Left lung (tissue), 10 donors: ENCODE measurements around the gene EDN2. TPM values are rescaled to one million over a fixed set of nuclear protein-coding genes. Genes with fewer than 3 reads are reported as not detected.
A peak's percentile ranks its signal among the peaks of the same experiment; 100 is the strongest.

Experiments
- ATAC-seq: fragments of 200-7000 bp; cut with Tn5 transposase; one replicate; pipeline ENCODE4 v1.9.1; 2020; ENCODE audit warnings: moderate library complexity
- DNase-seq, 4 donors: peaks; one replicate each; pipeline ENCODE4 v3.0.0-alpha.2; 2013 to 2020
- H3K27ac ChIP-seq, 2 donors: fragments of 200-600 bp; sonication (generic) in 1 of 2; one replicate each; pipeline versions ENCODE4 v1.5.0 to v1.8.0; 2020 to 2021
- H3K27me3 ChIP-seq, 2 donors: fragments of 200-600 bp; sonication (generic) in 1 of 2; one replicate each; pipeline versions ENCODE4 v1.5.0 to v1.8.0; 2020 to 2021
- H3K36me3 ChIP-seq, 2 donors: fragments of 200-600 bp; sonication (generic) in 1 of 2; one replicate each; pipeline versions ENCODE4 v1.5.0 to v1.8.0; 2020 to 2021
- H3K4me1 ChIP-seq, 2 donors: fragments of 200-600 bp; one replicate each; pipeline ENCODE4 v1.8.0; 2021
- H3K4me3 ChIP-seq, 2 donors: fragments of 200-600 bp; sonication (generic) in 1 of 2; one replicate each; pipeline versions ENCODE4 v1.5.0 to v1.8.0; 2020 to 2021; ENCODE audit warnings: mild to moderate bottlenecking in 1 of 2
- H3K9me3 ChIP-seq, 2 donors: fragments of 200-600 bp; sonication (generic) in 1 of 2; one replicate each; pipeline versions ENCODE4 v1.5.0 to v1.8.0; 2020 to 2021
- intact Hi-C, 2 donors: fragments of 100-400 bp; cut with DNase I; formaldehyde crosslinking; loops; one replicate each; pipeline versions ENCODE4 v1.11.2 to v1.14.2; 2022
- polyA plus RNA-seq, 6 donors: library from polyadenylated mRNA; unstranded; fragments of 120-200 nt; gene quantifications; one replicate each; pipeline ENCODE4 v1.2.1, GENCODE V29; 2013; ENCODE audit not compliant: insufficient read length in 6 of 6
- total RNA-seq, 2 donors: library from RNA; stranded (reverse); fragmentation: NEBNext Ultra II Directional; extraction: Animal tissue kit (Norgen Biotek cat#: 25700); gene quantifications; one replicate each; pipeline ENCODE4 v1.2.1, GENCODE V29; 2021
- TF ChIP-seq, protein P1 (sequence below), 2 donors: fragments of 200-600 bp; sonication (generic) in 1 of 2; IDR thresholded peaks; one replicate each; pipeline versions ENCODE4 v1.5.0 to v1.8.0; 2021; ENCODE audit warnings: antibody characterized with exemption in 2 of 2
- donor health status: DM: no; HTN: yes; CAD: no.
- donor health status: DM: no; HTN: no; CAD: no.

Gene EDN2
- total and polyA plus RNA-seq, 8 donors = 0.22 to 4.0 (median 0.36) TPM; not detected in 1

DNA sequence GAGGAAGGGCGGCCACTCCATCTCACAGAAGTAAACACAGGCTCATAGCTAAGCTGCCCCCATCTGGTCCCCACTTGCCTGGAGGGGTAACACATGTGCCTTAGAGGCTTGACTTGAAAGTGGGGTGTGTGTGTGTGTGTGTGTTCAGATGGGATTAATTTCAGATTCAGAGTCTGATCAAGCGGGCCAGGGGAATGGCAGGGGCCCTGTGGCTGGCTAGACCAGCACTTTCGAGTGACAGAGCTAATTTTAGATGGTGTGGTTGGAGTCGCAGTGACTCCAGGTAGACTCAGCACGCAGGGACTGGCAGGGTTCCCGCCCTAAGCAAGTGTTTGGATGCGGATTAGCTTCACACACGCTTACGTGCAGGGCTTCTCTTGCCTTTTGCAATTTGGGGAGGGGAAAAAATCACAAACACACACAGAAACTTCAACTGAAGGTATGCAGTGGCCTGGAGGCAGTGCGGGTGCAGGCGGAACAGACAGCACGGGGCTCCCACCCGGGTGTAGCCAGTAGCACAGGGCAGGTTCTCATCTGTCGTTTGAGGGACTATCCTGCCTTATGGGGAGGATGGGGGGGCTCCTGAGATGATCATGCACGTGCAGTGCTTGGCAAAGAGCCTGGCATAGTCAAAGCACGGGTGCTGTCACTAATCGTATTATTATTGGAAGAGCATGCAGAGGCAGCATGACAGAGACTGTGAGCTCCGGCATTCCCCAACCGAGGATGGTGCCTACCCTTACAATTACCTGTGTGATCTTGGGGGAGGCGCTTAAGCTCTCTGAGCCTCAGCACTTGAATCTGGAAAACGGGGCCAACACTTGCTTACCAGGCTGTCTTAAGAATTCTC is 1.3 kb downstream of the EDN2 start:
- TF ChIP-seq, protein P1, sequence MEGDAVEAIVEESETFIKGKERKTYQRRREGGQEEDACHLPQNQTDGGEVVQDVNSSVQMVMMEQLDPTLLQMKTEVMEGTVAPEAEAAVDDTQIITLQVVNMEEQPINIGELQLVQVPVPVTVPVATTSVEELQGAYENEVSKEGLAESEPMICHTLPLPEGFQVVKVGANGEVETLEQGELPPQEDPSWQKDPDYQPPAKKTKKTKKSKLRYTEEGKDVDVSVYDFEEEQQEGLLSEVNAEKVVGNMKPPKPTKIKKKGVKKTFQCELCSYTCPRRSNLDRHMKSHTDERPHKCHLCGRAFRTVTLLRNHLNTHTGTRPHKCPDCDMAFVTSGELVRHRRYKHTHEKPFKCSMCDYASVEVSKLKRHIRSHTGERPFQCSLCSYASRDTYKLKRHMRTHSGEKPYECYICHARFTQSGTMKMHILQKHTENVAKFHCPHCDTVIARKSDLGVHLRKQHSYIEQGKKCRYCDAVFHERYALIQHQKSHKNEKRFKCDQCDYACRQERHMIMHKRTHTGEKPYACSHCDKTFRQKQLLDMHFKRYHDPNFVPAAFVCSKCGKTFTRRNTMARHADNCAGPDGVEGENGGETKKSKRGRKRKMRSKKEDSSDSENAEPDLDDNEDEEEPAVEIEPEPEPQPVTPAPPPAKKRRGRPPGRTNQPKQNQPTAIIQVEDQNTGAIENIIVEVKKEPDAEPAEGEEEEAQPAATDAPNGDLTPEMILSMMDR (IDR thresholded peaks at IDR 0.05) = no peak
- Histone ChIP-seq H3K4me1 (peaks cover 13 to 35% of the 10 kb centered on the region in 2 donors), H3K36me3 (no peaks in the 10 kb centered on the region), H3K9me3 (no peaks in the 10 kb centered on the region), H3K27me3 (peaks cover 0 to 12% of the 10 kb centered on the region in 2 donors), H3K27ac (no peak overlapping the region), H3K4me3 (no peak overlapping the region)
- intact Hi-C loops = no loop called here
- no peak for DNase-seq
- ATAC-seq = peak; percentile 21

DNA sequence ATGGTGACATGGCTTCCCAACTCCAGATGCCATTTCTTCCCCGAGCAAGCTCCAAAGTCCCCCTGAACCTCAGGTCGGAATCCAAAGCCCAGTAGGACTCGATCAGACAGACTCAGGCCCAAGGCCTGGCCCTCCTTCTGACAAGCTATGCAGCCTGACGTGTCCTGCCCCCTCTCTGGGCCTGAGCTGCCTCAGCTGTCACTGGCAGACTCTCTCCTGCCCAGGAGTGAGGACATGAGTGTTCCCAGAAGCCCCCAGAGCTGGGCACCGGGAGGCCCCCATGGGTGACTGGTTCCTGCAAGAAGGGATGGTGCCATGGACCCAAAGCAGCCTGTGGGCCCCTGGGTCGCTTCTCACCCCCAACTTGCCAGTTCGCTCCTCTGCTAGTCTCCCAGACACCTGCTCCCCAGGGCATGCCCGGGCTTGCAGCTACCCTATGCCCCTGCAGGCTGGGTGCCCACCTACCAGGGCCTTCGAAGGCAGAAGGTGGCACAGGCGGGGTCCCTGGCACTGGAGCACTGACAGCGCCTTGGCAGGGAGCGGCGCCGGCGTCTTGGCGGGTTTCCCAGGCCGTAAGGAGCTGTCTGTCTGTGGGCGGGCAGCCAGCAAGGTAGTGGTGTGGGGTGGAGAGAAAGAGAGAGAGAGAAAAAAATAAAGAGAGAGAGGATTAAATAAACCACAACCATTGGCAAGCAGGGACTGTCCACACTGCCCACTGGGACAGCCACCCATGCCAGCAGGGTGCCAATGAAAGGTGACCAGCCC is 2.3 kb downstream of the EDN2 start:
- peaks cover 15 to 32% of the 10 kb centered on the region in 2 donors for H3K4me1 ChIP-seq
- ATAC-seq (peak; percentile 16), DNase-seq (peak in 3 of 4 donors; percentile 61 to 87 (median 76))
- no peak overlapping the region for H3K4me3 ChIP-seq
- H3K27me3 ChIP-seq = peaks cover 0 to 10% of the 10 kb centered on the region in 2 donors
- no peaks in the 10 kb centered on the region for H3K36me3 ChIP-seq
- no peak overlapping the region for H3K27ac ChIP-seq
- intact Hi-C loops = no loop called here
- H3K9me3 ChIP-seq = no peaks in the 10 kb centered on the region
- TF ChIP-seq, protein P1 (IDR thresholded peaks at IDR 0.05) = no peak

DNA sequence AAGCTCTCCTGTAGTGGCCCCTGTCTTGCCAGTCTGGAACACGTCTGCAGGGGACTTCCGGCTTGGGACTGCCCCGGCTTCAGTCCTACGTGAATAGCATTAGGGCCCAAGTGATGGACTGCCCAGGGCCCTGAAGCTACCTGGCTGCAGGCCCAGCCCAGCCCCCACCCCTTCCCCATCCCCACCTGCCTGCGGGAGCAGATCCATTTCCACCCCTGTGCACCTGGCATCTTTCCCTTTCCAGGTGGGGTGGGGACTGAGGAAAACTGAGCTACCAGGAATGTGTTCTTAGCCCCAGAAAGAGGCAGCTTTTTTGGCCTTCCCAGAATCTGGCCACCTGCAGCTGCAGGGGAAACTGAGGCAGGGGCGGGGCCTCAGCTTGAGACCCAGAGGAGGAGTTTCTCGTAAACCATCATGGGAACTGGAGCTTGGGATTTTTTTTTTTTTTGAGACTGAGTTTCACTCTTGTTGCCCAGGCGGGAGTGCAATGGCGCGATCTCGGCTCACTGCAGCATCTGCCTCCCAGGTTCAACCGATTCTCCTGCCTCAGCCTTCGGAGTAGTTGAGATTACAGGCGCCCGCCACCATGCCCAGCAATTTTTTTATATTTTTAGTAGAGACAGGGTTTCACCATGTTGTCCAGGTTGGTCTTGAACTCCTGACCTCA is 3.2 kb downstream of the EDN2 start:
- intact Hi-C loops = no loop called here
- Histone ChIP-seq H3K27me3 (peaks cover 0 to under 1% of the 10 kb centered on the region in 2 donors), H3K4me3 (no peak overlapping the region), H3K36me3 (no peaks in the 10 kb centered on the region), H3K27ac (no peak overlapping the region), H3K4me1 (peaks cover 18 to 31% of the 10 kb centered on the region in 2 donors), H3K9me3 (no peaks in the 10 kb centered on the region)
- ATAC-seq = no peak
- no peak for DNase-seq
- TF ChIP-seq, protein P1 (IDR thresholded peaks at IDR 0.05) = no peak

DNA sequence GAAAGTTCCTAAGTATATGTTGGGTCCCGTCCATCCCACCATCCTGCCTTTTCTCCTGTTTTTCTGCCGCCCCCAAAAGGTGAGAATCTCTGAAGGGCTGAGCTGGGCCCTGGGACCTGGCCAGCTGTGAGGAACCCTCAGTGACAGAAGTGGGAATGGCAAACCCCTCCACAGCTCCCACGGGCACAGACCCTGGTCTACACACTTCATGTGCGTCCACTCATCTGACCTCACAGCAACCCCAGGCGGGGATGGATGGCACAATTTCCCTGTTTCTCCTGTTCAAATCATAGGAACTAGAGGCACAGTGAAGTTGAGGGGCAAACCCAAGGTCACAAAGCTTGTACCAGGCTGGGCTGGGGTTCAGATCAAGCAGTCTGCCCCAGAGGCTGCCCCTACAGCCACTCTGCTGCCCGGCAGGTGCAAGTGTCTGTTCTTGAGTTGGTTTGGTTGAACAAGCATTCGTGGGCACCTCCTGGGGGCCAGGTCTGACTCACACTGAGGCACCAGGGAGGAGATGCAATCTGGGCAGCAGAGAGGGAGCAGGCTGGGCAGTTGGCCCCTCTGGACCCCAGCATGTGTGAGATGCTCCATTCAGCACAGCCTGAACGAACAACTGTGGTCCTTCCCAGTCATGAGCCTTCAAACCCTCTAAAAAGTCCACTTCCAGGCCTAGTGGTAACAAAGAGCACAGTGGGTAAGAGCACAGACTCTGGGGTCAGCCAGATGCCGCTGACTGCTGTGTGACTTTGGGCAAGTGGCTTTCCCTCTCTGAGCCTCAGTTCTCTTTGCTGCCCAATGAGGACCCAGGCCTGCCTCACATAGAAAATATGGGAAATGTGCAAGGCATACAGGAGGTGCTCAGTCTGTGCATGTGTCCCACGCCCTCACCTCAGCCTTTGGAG is 4.0 kb downstream of the EDN2 start:
- no peak overlapping the region for H3K27ac ChIP-seq
- no peaks in the 10 kb centered on the region for H3K36me3 ChIP-seq
- H3K4me1 ChIP-seq = peaks cover 15 to 27% of the 10 kb centered on the region in 2 donors
- no peaks in the 10 kb centered on the region for H3K9me3 ChIP-seq
- DNase-seq (no peak), ATAC-seq (no peak)
- no peak overlapping the region for H3K4me3 ChIP-seq
- intact Hi-C loops = no loop called here
- no peaks in the 10 kb centered on the region for H3K27me3 ChIP-seq
- TF ChIP-seq, protein P1 (IDR thresholded peaks at IDR 0.05) = no peak
